PC-3 (cell line): ENCODE data around the gene BICRA.

Experiments used
- EZH2 ChIP-seq: fragments of 300-600 bp; sonication (generic); IDR thresholded peaks from one replicate; pipeline ENCODE4 v1.6.1; 2017; ENCODE audit warnings: antibody characterized with exemption, mild to moderate bottlenecking, low read length; ENCODE audit not compliant: unreplicated experiment
- EZH2phosphoT487 ChIP-seq: fragments of 300-600 bp; sonication (generic); IDR thresholded peaks from 2 replicates; pipeline ENCODE4 v1.6.1; 2018; ENCODE audit warnings: mild to moderate bottlenecking, antibody characterized with exemption, low read length, borderline replicate concordance
- TF ChIP-seq, protein P1 (sequence below): fragments of 300-600 bp; sonication (generic); conservative IDR thresholded peaks from 2 replicates; pipeline ENCODE4 v1.5.1; 2017; ENCODE audit warnings: antibody characterized with exemption, low read depth, mild to moderate bottlenecking, low read length

DNA sequence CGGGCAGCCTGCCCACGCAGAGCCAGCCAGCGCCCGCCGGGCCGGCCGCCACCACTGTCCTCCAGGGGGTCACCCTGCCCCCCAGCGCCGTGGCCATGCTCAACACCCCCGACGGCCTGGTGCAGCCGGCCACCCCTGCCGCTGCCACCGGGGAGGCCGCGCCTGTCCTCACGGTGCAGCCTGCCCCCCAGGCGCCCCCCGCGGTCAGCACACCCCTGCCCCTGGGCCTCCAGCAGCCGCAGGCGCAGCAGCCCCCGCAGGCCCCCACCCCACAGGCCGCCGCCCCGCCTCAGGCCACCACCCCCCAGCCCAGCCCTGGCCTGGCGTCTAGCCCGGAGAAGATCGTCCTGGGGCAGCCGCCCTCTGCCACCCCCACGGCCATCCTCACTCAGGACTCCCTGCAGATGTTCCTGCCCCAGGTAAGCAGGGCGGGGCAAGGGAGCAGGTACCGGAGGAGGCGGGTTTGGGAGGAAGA lies 72.0 kb downstream of the BICRA start:
- TF ChIP-seq, protein P1, sequence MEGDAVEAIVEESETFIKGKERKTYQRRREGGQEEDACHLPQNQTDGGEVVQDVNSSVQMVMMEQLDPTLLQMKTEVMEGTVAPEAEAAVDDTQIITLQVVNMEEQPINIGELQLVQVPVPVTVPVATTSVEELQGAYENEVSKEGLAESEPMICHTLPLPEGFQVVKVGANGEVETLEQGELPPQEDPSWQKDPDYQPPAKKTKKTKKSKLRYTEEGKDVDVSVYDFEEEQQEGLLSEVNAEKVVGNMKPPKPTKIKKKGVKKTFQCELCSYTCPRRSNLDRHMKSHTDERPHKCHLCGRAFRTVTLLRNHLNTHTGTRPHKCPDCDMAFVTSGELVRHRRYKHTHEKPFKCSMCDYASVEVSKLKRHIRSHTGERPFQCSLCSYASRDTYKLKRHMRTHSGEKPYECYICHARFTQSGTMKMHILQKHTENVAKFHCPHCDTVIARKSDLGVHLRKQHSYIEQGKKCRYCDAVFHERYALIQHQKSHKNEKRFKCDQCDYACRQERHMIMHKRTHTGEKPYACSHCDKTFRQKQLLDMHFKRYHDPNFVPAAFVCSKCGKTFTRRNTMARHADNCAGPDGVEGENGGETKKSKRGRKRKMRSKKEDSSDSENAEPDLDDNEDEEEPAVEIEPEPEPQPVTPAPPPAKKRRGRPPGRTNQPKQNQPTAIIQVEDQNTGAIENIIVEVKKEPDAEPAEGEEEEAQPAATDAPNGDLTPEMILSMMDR: no peak
- TF ChIP-seq EZH2 (no peak), EZH2phosphoT487 (no peak)
